CD4-positive, alpha-beta T cell treated with Interleukin-6 for 4 hours (primary cell): ENCODE results near the gene MRTFB.

Experiments used
- DNase-seq: peaks from one replicate; pipeline ENCODE4 v3.0.0-alpha.2; 2020; ENCODE audit warnings: mixed read lengths

Gene MRTFB

GRCh38 chr16:14315683-14316320, 244.7 kb downstream of the MRTFB start:
- no peak for DNase-seq
